Islet of Langerhans (tissue), 1 donor: ENCODE data around the gene MYOCOS.
A peak's percentile ranks its signal among the peaks of the same experiment; 100 is the strongest.
"Not testable (repeated sequence)": the region's sequence is repeated elsewhere in the genome, so short reads cannot be mapped to it uniquely, and the experiment has no call there.

Source experiments
- FAIRE-seq: peaks from one replicate; lab custom pipeline; 2011; peaks lifted over from hg19 to GRCh38; lab: Jason Lieb, UNC

The MYOCOS gene

GRCh38 chr1:171622152-171622462 lies at the start of gene MYOCOS:
MYOCOS (plus strand) TSS chr1:171622243; CDS start chr1:171623884, 1,641 bp downstream.
- FAIRE-seq: no peak

DNA sequence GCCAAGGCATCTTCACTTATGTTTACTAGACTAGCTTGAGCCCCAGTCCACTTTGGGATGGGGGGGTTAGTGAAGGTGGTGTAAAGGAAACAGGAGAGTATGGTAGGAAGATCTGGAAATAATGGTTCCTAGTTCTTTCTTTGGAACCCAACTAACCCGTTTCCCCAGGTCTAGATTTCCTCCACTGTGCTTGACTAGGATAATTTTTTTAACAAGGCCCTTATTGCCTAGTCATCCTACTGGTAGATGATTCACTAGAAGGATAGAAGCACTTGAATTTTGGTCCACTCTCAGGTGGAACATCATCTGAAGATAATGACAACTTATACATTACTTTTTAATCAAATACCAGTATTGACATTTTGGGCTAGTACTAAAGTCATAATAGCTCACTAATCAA lies 45.9 kb upstream of the MYOCOS start:
- no peak for FAIRE-seq

- no peak for FAIRE-seq
Measured at GRCh38 chr1:171581226-171581625, 40.8 kb upstream of the MYOCOS start.

GRCh38 chr1:171581766-171582165 lies 40.3 kb upstream of the MYOCOS start:
- FAIRE-seq: no peak

DNA sequence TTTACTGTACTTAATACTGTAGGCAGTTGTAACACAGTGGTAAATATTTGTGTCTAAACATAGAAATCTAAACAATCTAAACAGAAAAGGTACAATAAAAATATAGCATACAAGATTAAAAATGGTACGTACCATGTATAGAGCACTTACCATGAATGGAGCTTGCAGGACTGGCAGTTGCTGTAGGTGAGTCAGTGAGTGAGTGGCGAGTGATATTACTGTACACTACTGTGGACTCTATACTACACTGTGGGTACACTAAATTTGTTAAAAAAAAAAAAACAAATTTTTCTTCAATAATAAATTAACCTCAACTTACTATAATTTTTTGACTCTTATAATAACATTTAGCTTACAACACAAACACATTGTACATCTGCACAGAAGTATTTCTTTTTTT lies 39.5 kb upstream of the MYOCOS start:
- FAIRE-seq: no peak

DNA sequence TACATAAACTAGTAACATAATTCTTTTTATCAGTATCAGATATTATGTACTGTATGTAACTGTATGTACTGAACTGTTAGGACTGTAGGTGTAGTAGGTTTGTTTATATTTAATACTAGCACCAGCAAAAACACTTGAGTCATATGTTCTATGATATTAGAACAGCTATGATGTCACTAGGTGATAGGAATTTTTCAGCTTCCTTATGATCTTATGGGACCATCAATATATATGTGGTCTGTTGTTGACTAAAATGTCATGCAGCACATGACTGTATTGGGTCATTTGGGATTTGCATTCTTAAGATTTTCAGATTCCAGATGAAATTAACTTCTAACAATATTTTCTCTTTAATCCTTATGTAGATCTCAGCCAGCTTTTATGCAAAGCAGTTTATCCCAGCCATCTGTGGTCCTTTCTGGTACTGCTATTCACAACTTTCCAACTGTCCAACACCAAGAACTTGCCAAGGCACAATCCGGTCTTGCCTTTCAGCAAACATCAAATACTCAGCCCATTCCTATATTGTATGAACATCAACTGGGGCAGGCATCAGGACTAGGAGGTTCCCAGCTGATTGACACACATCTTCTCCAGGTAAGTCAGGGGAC lies 38.3 kb upstream of the MYOCOS start:
- peak; percentile 62 for FAIRE-seq

- no peak for FAIRE-seq
Measured at GRCh38 chr1:171585715-171586114, 36.3 kb upstream of the MYOCOS start.

DNA sequence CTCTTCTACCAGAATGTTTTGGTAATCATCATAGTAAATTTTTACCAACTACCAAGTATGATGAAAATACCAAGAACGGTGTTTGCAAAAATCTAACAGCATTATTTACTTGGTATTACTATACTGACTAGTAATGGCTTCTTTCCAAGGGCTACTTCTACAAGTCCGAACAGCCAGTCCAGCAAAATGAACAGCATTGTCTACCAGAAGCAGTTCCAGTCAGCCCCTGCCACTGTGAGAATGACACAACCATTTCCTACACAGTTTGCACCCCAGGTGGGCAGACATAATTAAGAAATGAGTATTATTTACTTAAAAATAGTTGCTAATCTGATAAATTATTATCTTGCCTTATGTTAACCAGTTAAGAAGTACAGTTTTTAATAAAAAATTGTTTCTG lies 33.8 kb upstream of the MYOCOS start:
- FAIRE-seq: no peak

- FAIRE-seq: no peak
Measured at GRCh38 chr1:171590022-171590421, 32.0 kb upstream of the MYOCOS start.

DNA sequence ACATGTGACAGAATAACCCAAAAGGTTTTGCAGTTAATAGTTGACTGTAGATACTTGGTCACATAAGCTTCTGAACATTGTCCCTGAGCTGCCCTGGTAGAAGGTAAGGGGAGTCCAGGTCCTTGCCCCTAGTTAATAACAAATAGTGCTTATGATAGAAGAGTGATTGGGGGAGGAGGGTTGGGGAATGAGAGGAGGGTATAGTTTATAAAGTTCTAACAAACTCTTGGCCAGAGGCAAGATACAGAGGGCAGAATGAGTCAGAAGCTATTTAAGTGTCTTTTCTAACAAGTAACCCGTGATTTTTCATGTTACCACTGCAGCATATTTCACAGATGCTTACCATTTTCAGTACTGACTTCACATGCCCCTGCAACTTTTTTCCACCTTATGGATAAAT lies 26.7 kb upstream of the MYOCOS start:
- no peak for FAIRE-seq

DNA sequence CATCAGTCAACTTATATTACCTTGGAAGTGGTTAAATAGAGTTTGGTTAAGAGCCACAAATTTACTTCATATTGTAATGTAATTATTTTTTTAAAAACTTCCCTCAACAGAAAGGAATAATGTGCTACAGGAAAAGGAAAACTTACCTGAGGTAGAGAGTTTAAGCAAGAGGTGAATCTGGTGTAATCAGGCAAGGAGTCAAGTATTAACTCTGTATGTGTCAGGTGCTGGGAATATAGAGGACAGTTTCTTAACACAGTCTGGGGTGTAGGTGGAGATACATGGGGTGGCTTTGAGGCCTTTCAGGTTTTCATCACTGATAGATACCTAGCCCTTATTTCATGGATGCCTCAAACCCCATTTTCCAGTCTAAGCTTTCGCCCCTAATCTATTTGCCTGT lies 25.9 kb upstream of the MYOCOS start:
- FAIRE-seq: no peak

DNA sequence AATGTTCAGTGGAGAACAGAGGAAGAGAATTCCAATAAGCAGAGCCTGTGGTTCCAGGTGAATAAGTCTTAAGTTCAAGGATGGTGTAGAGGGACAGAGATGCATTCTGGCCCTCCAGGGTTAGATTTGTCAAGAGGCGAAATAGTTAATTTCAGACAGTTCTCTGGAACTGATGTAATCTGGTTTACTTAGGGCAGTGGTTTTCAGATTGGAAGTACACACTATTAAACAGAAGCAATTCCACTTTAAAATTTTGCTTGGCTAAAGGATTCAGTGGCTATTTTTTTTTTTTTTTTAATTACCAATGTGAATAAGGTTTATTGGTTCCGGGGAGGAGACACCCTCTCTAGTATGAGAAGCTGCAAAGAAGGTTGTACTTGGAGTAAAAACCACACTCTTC lies 25.3 kb upstream of the MYOCOS start:
- no peak for FAIRE-seq

DNA sequence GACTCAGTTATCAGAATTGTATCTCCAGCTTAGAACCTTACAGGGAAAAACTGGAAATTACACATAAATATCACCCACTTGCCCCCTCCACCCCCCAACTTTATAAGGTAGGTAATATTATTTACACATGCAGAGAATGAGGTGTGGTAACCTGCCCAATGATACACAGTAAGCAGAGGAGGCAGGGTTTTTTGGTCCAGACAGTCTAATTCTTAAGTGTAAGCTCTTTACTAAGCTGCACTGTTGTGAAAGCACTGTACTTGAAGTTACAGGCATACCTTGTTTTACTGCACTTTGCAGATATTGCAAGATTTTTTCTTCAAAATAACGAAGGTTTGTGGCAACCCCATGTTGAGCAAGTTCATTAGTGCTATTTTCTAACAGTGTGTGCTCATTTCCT lies 24.8 kb upstream of the MYOCOS start:
- FAIRE-seq: no peak

DNA sequence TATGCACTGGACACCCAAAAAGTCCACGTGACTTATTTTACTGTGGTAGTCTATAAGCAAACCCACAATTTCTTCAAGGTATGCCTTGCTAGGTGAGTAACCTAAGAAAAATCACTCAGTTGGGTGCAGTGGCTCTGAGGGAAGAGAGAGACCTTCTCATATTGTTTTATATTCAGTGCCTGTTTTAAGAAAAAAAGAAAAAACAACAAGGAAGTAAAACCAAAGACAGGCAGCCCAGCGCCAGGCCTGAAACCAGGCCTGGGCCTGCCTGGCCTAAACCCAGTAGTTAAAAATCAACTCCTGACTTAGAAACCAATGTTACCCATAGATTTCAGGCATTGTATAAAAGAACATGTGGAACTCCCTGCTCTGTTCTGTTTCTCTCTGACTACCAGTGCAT lies 21.7 kb upstream of the MYOCOS start:
- FAIRE-seq: not testable (repeated sequence)

DNA sequence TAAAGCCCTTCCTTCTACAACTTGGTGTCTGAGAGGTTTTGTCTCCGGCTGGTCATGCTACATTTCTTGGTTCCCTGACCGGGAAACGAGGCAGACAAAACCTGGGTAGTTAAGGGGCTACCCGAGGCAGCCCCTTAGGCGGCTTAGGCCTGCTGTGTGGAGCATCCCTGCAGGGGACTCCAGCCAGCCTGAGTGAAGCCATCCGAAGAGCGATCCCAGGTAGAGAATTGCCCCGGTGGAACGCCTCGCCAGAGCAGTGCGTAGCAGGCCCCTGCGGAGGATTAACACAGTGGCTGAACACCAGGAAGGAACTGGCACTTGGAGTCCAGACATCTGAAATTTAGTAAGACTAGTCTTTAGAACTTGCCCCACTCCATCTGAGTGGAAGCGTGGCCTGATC lies 21.2 kb upstream of the MYOCOS start:
- FAIRE-seq: no peak

DNA sequence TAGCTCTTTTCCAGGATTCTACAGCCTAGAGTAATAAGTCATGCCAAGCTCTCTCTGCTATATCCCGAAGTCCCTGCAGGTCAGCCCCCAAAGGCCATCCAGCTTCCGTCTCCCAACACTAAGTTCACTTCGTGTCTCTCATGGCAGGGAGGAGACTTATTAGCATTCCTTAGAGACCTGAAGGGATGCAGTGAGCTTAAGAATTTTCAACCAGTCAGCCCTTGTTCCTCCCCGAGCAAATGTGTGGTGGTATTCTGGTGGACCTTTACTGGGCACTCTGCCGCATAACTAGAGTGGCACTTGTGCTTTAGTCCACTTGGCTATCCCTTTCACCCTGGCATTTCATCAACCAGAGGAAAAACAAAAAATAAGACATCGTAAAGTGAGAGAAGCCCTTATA lies 19.0 kb upstream of the MYOCOS start:
- not testable (repeated sequence) for FAIRE-seq

- FAIRE-seq: no peak
Measured at GRCh38 chr1:171606402-171606941, 15.6 kb upstream of the MYOCOS start.

GRCh38 chr1:171610385-171610784 lies 11.7 kb upstream of the MYOCOS start:
- no peak for FAIRE-seq

GRCh38 chr1:171611306-171611705 lies 10.7 kb upstream of the MYOCOS start:
- no peak for FAIRE-seq

DNA sequence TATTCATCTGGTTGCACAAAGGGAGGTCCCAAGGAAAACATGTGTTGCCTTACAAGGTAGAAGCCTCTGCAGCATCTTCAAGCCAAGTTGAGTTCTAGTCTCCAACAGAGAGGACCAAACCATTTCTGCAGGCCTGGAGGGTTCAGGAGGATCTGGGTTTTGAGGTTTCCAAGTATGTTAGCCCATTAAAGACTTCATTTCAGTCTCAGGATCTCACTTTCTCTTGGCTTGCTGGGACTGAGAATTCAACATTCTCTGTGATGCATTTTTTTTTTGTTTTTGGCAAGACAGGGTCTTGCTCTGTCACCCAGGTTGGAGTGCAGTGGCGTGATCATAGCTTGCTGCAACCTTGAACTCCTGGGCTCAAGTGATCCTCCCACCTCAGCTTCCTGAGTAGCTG lies 8.8 kb upstream of the MYOCOS start:
- FAIRE-seq: no peak

DNA sequence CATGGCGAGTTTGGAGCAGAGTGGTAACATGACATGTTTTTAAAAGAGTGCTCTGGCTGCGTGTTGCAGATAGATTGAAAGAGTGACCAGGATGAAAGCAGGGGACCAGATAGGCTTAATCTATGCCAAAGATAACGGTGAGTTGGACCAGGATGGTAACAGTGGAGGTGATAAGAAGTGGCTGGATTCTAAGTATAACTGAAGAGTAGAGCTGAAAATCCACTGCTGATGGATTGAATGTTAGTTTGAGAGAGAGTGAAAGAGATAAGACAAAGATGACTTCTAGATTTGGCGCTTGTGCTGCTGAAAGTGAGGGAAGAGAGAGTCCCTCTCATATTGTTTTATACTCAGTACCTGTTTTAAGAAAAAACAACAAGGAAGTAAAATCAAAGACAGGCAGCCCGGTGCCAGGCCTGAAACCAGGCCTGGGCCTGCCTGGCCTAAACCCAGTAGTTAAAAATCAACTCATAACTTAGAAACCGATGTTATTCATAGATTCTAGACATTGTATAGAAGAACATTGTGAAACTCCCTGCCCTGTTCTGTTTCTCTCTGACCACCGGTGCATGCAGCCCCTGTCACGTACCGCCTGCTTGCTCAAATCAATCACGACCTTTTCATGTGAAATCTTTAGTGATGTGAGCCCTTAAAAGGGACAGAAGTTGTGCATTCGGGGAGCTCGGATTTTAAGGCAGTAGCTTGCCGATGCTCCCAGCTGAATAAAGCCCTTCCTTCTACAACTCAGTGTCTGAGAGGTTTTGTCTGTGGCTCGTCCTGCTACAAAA lies 6.7 kb upstream of the MYOCOS start:
- FAIRE-seq: not testable (repeated sequence)

DNA sequence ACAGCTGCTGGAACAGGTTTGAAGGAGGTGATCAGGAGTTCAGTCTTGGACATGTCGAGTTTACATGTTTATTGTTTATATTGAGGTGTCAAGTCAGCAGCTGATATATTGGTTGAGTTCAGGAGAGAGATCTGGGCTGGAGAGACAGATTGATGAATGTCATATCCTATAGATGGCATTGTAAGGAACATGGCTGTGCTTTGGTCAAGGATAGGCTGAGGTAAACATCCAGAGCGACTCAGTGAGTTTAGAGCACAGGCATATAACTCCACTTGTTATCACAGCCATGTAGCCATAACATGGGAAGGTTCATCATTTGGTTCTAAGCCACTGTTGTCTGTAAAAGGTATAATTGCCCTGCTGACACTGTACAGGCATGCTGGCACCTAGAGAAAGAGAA lies 5.5 kb upstream of the MYOCOS start:
- no peak for FAIRE-seq

DNA sequence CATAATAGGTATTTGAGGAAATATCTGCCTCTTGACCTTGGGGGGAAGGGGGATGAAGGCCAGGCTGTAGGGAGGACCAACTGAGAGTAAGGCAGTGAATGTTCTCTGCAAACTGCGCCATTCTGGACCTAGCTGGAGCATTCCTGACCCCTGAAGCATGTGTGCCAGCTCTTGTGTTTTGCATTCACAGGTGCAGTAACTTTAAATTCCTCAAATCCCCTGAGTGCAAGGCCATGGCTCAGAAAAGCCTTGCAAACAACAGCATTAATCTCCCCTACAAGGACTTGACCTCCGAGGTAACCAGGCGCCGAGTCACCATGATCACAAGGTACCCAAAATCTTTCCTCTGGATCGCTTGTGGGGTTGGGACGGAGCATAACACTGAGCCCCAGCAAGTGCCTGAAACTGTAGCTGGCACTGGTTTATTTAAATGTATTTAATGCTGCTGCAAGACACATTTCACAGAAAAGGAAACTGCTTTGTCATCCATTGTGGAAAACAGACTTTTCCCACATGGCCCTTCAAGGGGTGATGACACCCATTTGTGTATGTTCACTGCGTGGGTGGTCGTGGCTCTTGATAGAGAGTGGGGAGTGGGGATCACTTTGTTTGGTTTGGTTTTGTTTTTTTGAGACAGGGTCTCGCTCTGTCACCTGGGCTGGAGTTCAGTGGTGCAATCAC lies 1.7 kb downstream of the MYOCOS start:
- FAIRE-seq: no peak
